Nephron progenitor cell (in vitro differentiated cells): Measurements from ENCODE around the gene ARMH2.

Experiments used
- DNase-seq: peaks from one replicate; pipeline ENCODE4 v3.0.0; 2021
- H3K27ac Mint-ChIP-seq: 2 replicates; pipeline ENCODE4 v1.8.0; 2021; ENCODE audit warnings: mild to moderate bottlenecking, moderate library complexity, mixed read lengths
- H3K27me3 Mint-ChIP-seq: 2 replicates; pipeline ENCODE4 v1.8.0; 2021; ENCODE audit warnings: mild to moderate bottlenecking, low read depth, mixed read lengths; ENCODE audit not compliant: poor library complexity
- H3K36me3 Mint-ChIP-seq: 2 replicates; pipeline ENCODE4 v1.8.0; 2021; ENCODE audit warnings: low read depth, mixed read lengths
- H3K4me1 Mint-ChIP-seq: 2 replicates; pipeline ENCODE4 v1.8.0; 2021; ENCODE audit warnings: mixed read lengths
- H3K4me3 Mint-ChIP-seq: 2 replicates; pipeline ENCODE4 v1.8.0; 2021; ENCODE audit warnings: mild to moderate bottlenecking, moderate library complexity, mixed read lengths
- H3K9me3 Mint-ChIP-seq: 2 replicates; pipeline ENCODE4 v1.8.0; 2021; ENCODE audit warnings: mild to moderate bottlenecking, moderate library complexity, mixed read lengths
- TF ChIP-seq, protein P1 (sequence below): fragments of 200-600 bp; sonication (generic); IDR thresholded peaks from 2 replicates; pipeline ENCODE4 v1.5.0; 2021; ENCODE audit warnings: antibody characterized with exemption

Gene ARMH2

DNA sequence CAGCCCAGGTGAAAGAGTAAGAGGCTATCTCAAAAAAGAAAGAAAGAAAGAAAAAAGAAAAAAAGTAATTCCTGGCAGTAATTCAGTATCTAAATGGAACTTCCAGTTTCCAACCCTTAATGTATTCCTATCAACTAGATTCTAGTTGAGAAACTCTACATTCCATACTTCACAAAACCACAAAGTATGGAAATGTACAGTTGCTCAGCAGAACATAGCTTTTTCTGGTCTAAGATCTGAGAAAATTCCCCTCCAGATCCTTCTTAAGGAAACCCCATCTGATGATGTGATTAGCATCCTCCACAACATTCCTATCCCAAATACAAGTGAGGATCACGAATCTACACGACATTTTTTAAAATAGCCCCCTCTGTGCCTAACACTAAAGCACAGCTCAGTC, 3.6 kb downstream of the ARMH2 start:
- TF ChIP-seq, protein P1, sequence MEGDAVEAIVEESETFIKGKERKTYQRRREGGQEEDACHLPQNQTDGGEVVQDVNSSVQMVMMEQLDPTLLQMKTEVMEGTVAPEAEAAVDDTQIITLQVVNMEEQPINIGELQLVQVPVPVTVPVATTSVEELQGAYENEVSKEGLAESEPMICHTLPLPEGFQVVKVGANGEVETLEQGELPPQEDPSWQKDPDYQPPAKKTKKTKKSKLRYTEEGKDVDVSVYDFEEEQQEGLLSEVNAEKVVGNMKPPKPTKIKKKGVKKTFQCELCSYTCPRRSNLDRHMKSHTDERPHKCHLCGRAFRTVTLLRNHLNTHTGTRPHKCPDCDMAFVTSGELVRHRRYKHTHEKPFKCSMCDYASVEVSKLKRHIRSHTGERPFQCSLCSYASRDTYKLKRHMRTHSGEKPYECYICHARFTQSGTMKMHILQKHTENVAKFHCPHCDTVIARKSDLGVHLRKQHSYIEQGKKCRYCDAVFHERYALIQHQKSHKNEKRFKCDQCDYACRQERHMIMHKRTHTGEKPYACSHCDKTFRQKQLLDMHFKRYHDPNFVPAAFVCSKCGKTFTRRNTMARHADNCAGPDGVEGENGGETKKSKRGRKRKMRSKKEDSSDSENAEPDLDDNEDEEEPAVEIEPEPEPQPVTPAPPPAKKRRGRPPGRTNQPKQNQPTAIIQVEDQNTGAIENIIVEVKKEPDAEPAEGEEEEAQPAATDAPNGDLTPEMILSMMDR, result no peak
- no peak overlapping the region for H3K27ac Mint-ChIP-seq
- no peaks in the 10 kb centered on the region for H3K9me3 Mint-ChIP-seq
- H3K4me1 Mint-ChIP-seq, result peaks cover 8% of the 10 kb centered on the region
- no peak for DNase-seq
- no peaks in the 10 kb centered on the region for H3K36me3 Mint-ChIP-seq
- no peak overlapping the region for H3K4me3 Mint-ChIP-seq
- peaks cover 3% of the 10 kb centered on the region for H3K27me3 Mint-ChIP-seq

GRCh38 chr6:24788031-24788665, 10.6 kb downstream of the ARMH2 start:
- H3K27me3 Mint-ChIP-seq, result no peaks in the 10 kb centered on the region
- H3K36me3 Mint-ChIP-seq, result peaks cover 54% of the 10 kb centered on the region
- H3K27ac Mint-ChIP-seq, result no peak overlapping the region
- H3K4me1 Mint-ChIP-seq, result no peaks in the 10 kb centered on the region
- TF ChIP-seq, protein P1, result no peak
- H3K9me3 Mint-ChIP-seq, result no peaks in the 10 kb centered on the region
- no peak for DNase-seq
- H3K4me3 Mint-ChIP-seq, result no peak overlapping the region

DNA sequence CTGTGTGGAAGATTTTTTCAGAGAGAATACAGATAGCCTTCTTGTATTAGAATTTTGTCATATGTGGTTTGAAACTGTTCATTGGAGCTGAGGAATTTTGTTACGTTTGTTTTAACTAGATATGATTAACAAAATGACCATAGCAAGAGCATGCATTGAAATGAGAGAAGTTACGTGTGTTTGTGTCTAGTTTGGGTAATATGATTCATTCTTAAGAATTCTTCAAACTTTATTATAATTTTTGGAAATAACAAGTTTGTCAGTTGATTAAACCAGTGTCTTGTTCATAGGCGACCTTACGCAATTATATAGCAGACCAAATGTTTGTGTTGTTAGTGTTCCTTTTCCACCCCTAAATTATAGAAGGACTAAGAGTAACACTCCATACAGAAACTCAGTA, 18.5 kb downstream of the ARMH2 start:
- no peak for DNase-seq
- no peaks in the 10 kb centered on the region for H3K27me3 Mint-ChIP-seq
- no peak overlapping the region for H3K4me3 Mint-ChIP-seq
- H3K27ac Mint-ChIP-seq, result peak overlapping the region; percentile 62
- H3K4me1 Mint-ChIP-seq, result peaks cover 26% of the 10 kb centered on the region
- TF ChIP-seq, protein P1, result no peak
- no peaks in the 10 kb centered on the region for H3K9me3 Mint-ChIP-seq
- peaks cover 62% of the 10 kb centered on the region for H3K36me3 Mint-ChIP-seq

DNA sequence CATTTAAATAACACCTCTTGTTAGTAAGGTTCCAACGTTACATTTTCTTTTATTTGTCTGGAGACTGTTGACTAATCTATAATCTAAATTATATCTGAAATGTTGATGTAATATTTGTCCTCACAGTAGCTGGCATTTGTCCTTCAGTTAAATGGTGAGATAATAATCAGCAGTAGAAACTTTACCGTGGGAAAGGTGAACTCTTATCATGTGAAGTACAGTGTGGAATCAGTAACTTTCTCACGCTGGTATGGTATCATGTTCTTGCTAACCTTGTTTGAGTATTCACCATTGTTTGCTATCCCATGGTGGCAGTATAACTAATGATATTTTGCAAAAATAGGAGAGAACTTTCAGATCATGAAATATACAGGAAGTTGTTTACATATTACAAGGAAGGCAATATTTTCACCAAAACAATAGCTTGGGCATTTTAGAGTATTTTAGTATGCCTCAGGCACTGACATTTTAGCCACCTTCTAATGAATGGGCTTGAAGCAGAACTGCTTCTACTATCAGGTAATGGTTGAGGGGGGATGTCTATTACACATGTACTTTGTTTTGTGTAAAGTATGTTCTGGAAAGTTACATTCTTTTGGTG, 19.2 kb downstream of the ARMH2 start:
- H3K4me3 Mint-ChIP-seq, result no peak overlapping the region
- no peaks in the 10 kb centered on the region for H3K27me3 Mint-ChIP-seq
- H3K27ac Mint-ChIP-seq, result peak overlapping the region; percentile 62
- TF ChIP-seq, protein P1, result no peak
- H3K36me3 Mint-ChIP-seq, result peaks cover 58% of the 10 kb centered on the region
- H3K4me1 Mint-ChIP-seq, result peaks cover 26% of the 10 kb centered on the region
- H3K9me3 Mint-ChIP-seq, result no peaks in the 10 kb centered on the region
- no peak for DNase-seq

DNA sequence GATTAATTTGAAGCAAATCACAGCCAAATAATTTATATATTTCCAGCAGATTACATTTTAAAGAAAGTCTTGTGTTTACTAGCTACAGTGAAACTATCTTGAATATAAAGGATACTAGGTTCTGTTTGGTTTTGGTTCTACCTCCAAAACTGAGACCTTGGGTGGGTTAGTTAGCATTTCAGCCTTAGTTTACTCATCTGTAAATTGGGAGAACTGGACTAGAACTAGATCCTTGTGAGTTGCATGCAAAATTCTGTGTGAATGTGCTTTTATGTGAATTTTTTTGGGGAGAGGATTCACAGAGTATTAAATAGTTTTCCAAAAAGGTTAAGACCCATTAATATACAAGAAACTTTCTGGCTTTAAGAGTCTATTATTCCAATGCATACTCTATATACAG, 19.8 kb downstream of the ARMH2 start:
- H3K27ac Mint-ChIP-seq, result no peak overlapping the region
- peaks cover 52% of the 10 kb centered on the region for H3K36me3 Mint-ChIP-seq
- TF ChIP-seq, protein P1, result no peak
- H3K9me3 Mint-ChIP-seq, result no peaks in the 10 kb centered on the region
- no peaks in the 10 kb centered on the region for H3K27me3 Mint-ChIP-seq
- H3K4me3 Mint-ChIP-seq, result no peak overlapping the region
- H3K4me1 Mint-ChIP-seq, result peaks cover 26% of the 10 kb centered on the region
- DNase-seq, result no peak

- no peaks in the 10 kb centered on the region for H3K27me3 Mint-ChIP-seq
- no peak for DNase-seq
- H3K4me1 Mint-ChIP-seq, result peaks cover 26% of the 10 kb centered on the region
- peaks cover 44% of the 10 kb centered on the region for H3K36me3 Mint-ChIP-seq
- no peak overlapping the region for H3K27ac Mint-ChIP-seq
- H3K4me3 Mint-ChIP-seq, result no peak overlapping the region
- TF ChIP-seq, protein P1, result no peak
- no peaks in the 10 kb centered on the region for H3K9me3 Mint-ChIP-seq
Observed at GRCh38 chr6:24778121-24778520, 20.6 kb downstream of the ARMH2 start.
